Measurements from ENCODE around the gene CAVIN3.

CAVIN3 gene

GRCh38 chr11:6320411-6321155, at the start of gene CAVIN3:
Gene CAVIN3 (minus strand): TSS chr11:6320501. CDS start chr11:6320476, 25 bp downstream.
- peak in 1 of 2 donors; percentile 9 for DNase-seq (ENCODE audit: low read depth in 1 of 2, low spot score in 1 of 2)

- DNase-seq (ENCODE audit: low read depth in 1 of 2, low spot score in 1 of 2): no peak
Observed at GRCh38 chr11:6365659-6366058, 45.4 kb upstream of the CAVIN3 start.

GRCh38 chr11:6362873-6363678, 42.8 kb upstream of the CAVIN3 start:
- peak; percentile 38 to 44 for DNase-seq (ENCODE audit: low read depth in 1 of 2, low spot score in 1 of 2)

GRCh38 chr11:6362185-6362872, 42.0 kb upstream of the CAVIN3 start:
- no peak for DNase-seq (ENCODE audit: low read depth in 1 of 2, low spot score in 1 of 2)

- no peak for DNase-seq (ENCODE audit: low read depth in 1 of 2, low spot score in 1 of 2)
Observed at GRCh38 chr11:6360183-6360582, 39.9 kb upstream of the CAVIN3 start.

GRCh38 chr11:6357222-6357621, 36.9 kb upstream of the CAVIN3 start:
- no peak for DNase-seq (ENCODE audit: low read depth in 1 of 2, low spot score in 1 of 2)

GRCh38 chr11:6356503-6357055, 36.3 kb upstream of the CAVIN3 start:
- DNase-seq (ENCODE audit: low read depth in 1 of 2, low spot score in 1 of 2): no peak

GRCh38 chr11:6354651-6355485, 34.6 kb upstream of the CAVIN3 start:
- DNase-seq (ENCODE audit: low read depth in 1 of 2, low spot score in 1 of 2): no peak

GRCh38 chr11:6353367-6353987, 33.2 kb upstream of the CAVIN3 start:
- DNase-seq (ENCODE audit: low read depth in 1 of 2, low spot score in 1 of 2): peak; percentile 7 to 25

GRCh38 chr11:6351782-6352382, 31.6 kb upstream of the CAVIN3 start:
- DNase-seq (ENCODE audit: low read depth in 1 of 2, low spot score in 1 of 2): no peak

GRCh38 chr11:6350486-6350885, 30.2 kb upstream of the CAVIN3 start:
- no peak for DNase-seq (ENCODE audit: low read depth in 1 of 2, low spot score in 1 of 2)

GRCh38 chr11:6350043-6350442, 29.7 kb upstream of the CAVIN3 start:
- no peak for DNase-seq (ENCODE audit: low read depth in 1 of 2, low spot score in 1 of 2)

GRCh38 chr11:6345366-6345765, 25.1 kb upstream of the CAVIN3 start:
- DNase-seq (ENCODE audit: low read depth in 1 of 2, low spot score in 1 of 2): no peak

- DNase-seq (ENCODE audit: low read depth in 1 of 2, low spot score in 1 of 2): no peak
Observed at GRCh38 chr11:6336293-6336692, 16.0 kb upstream of the CAVIN3 start.

- DNase-seq (ENCODE audit: low read depth in 1 of 2, low spot score in 1 of 2): no peak
Observed at GRCh38 chr11:6334806-6335205, 14.5 kb upstream of the CAVIN3 start.

- DNase-seq (ENCODE audit: low read depth in 1 of 2, low spot score in 1 of 2): no peak
Observed at GRCh38 chr11:6333095-6333494, 12.8 kb upstream of the CAVIN3 start.

- DNase-seq (ENCODE audit: low read depth in 1 of 2, low spot score in 1 of 2): no peak
Observed at GRCh38 chr11:6332066-6332465, 11.8 kb upstream of the CAVIN3 start.

GRCh38 chr11:6328321-6328720, 8.0 kb upstream of the CAVIN3 start:
- DNase-seq (ENCODE audit: low read depth in 1 of 2, low spot score in 1 of 2): no peak

- no peak for DNase-seq (ENCODE audit: low read depth in 1 of 2, low spot score in 1 of 2)
Observed at GRCh38 chr11:6327806-6328205, 7.5 kb upstream of the CAVIN3 start.

GRCh38 chr11:6326985-6327384, 6.7 kb upstream of the CAVIN3 start:
- DNase-seq (ENCODE audit: low read depth in 1 of 2, low spot score in 1 of 2): no peak
